Endothelial cell of umbilical vein (primary cell): ENCODE results near the gene IL22RA1. TPM values are rescaled to one million over a fixed set of nuclear protein-coding genes. Genes with fewer than 3 reads are reported as not detected.

ENCODE experiments used
- BruUV-seq: library from RNA; stranded (reverse); fragments of 400-500 nt; replicated peaks from 2 replicates; lab custom pipeline; 2021; lab: Mats Ljungman, UMichigan
- CTCF ChIA-PET: fragments of 300-600, 350-600 bp; sonication (Branson Sonifier 250); formaldehyde crosslinking; loops from one replicate; lab custom pipeline; 2021; ENCODE audit warnings: antibody characterized with exemption, inconsistent platforms; lab: Charles Lee
- POLR2A ChIA-PET: fragments of 300-600, 350-600 bp; sonication (Branson Sonifier 250); formaldehyde crosslinking; loops from one replicate; lab custom pipeline; 2021; ENCODE audit warnings: antibody characterized with exemption, inconsistent platforms; lab: Charles Lee
- DNase-seq: peaks from one replicate; pipeline ENCODE4 v3.0.0-alpha.2; 2011; ENCODE audit warnings: low read depth, low spot score
- FAIRE-seq: peaks from 2 replicates; lab custom pipeline; 2011; peaks lifted over from hg19 to GRCh38; lab: Jason Lieb, UNC
- H2AFZ ChIP-seq: 2 replicates; pipeline ENCODE4 v1.6.0; 2012; ENCODE audit warnings: low read depth, low read length, control low read depth, inconsistent platforms
- H3K27ac ChIP-seq: 2 replicates; pipeline ENCODE4 v1.5.1; 2011; ENCODE audit warnings: low read depth, mild to moderate bottlenecking, control low read depth, low read length, moderate library complexity; ENCODE audit not compliant: insufficient read depth
- H3K27me3 ChIP-seq, 2 experiments: 2 replicates each; pipeline versions ENCODE4 v1.6.0 to v1.6.1; 2011; ENCODE audit warnings: low read length in 2 of 2, mixed read lengths in 1 of 2; ENCODE audit not compliant: control insufficient read depth in 2 of 2, insufficient read depth in 2 of 2
- H3K36me3 ChIP-seq, 2 experiments: 2 replicates in 1 of 2; 3 replicates in 1 of 2; pipeline ENCODE4 v1.5.1; 2011; ENCODE audit warnings: low read length in 2 of 2, mild to moderate bottlenecking in 1 of 2, moderate library complexity in 1 of 2; ENCODE audit not compliant: control insufficient read depth in 2 of 2, insufficient read depth in 2 of 2; ENCODE audit errors: extremely low read depth in 1 of 2
- H3K4me1 ChIP-seq: 3 replicates; pipeline ENCODE4 v1.5.1; 2011; ENCODE audit warnings: mild to moderate bottlenecking, low read length; ENCODE audit not compliant: control insufficient read depth, insufficient read depth; ENCODE audit errors: extremely low read depth
- H3K4me2 ChIP-seq: 2 replicates; pipeline ENCODE4 v1.6.1; 2011; ENCODE audit warnings: low read length, control low read depth, mixed read lengths; ENCODE audit not compliant: insufficient read depth
- H3K4me3 ChIP-seq, 3 experiments: fragments of 200-600 bp in 1 of 3; sonication (generic), shearing (Covaris generic) in 1 of 3; replicated peaks in 1 of 3; 2 replicates each; pipeline ENCODE4 v1.5.1; 2011 to 2016; ENCODE audit warnings: control low read depth in 3 of 3, low read length in 3 of 3, mild to moderate bottlenecking in 2 of 3, inconsistent platforms in 1 of 3, low read depth in 1 of 3, moderate library complexity in 1 of 3; ENCODE audit not compliant: insufficient read depth in 1 of 3
- H3K79me2 ChIP-seq: 2 replicates; pipeline ENCODE4 v1.6.0; 2012; ENCODE audit warnings: low read length, inconsistent platforms; ENCODE audit not compliant: control insufficient read depth, insufficient read depth
- H3K9ac ChIP-seq: replicated peaks from 2 replicates; pipeline ENCODE3; 2011; ENCODE audit warnings: low read length, control low read depth; ENCODE audit not compliant: insufficient read depth; ENCODE audit errors: extremely low read depth
- H3K9me1 ChIP-seq: replicated peaks from 3 replicates; pipeline ENCODE4 v1.6.0; 2011; ENCODE audit warnings: mild to moderate bottlenecking, low read length; ENCODE audit not compliant: control insufficient read depth, insufficient read depth; ENCODE audit errors: extremely low read depth
- H3K9me3 ChIP-seq: replicated peaks from 2 replicates; pipeline ENCODE4 v1.5.1; 2012; ENCODE audit warnings: low read length, inconsistent platforms; ENCODE audit not compliant: control insufficient read depth, insufficient read depth
- H4K20me1 ChIP-seq: replicated peaks from 2 replicates; pipeline ENCODE3; 2011; ENCODE audit warnings: mild to moderate bottlenecking, low read length; ENCODE audit not compliant: control insufficient read depth, insufficient read depth; ENCODE audit errors: extremely low read depth
- EZH2 ChIP-seq: IDR thresholded peaks from 2 replicates; pipeline ENCODE4 v1.6.1; 2012; ENCODE audit warnings: borderline replicate concordance, low read depth, mild to moderate bottlenecking, moderate library complexity, low read length, inconsistent platforms; ENCODE audit not compliant: severe bottlenecking
- FOS ChIP-seq: IDR thresholded peaks from 2 replicates; pipeline ENCODE4 v1.6.1; 2011; ENCODE audit warnings: mild to moderate bottlenecking, low read length, moderate library complexity, borderline replicate concordance; ENCODE audit not compliant: insufficient read depth
- GATA2 ChIP-seq: IDR thresholded peaks from 2 replicates; pipeline ENCODE4 v1.7.0; 2011; ENCODE audit warnings: low read depth, mild to moderate bottlenecking, moderate library complexity, mixed read lengths, low read length; ENCODE audit not compliant: insufficient read length, insufficient read depth
- JUN ChIP-seq: IDR thresholded peaks from 2 replicates; pipeline ENCODE4 v1.6.1; 2011; ENCODE audit warnings: borderline replicate concordance, low read depth; ENCODE audit not compliant: insufficient read length, insufficient read depth
- MAX ChIP-seq: IDR thresholded peaks from 2 replicates; pipeline ENCODE4 v1.6.1; 2011; ENCODE audit not compliant: insufficient read depth, insufficient read length
- MYC ChIP-seq: IDR thresholded peaks from one replicate; pipeline ENCODE4 v1.6.1; 2011; ENCODE audit warnings: mild to moderate bottlenecking, low read depth, low read length
- POLR2A ChIP-seq: IDR thresholded peaks from 2 replicates; pipeline ENCODE4 v1.6.1; 2012; ENCODE audit warnings: low read depth, mild to moderate bottlenecking, control low read depth, low read length
- POLR2AphosphoS5 ChIP-seq: IDR thresholded peaks from 2 replicates; pipeline ENCODE4 v1.6.1; 2012; ENCODE audit warnings: low read depth, mild to moderate bottlenecking, control low read depth, low read length, moderate library complexity; ENCODE audit not compliant: insufficient read depth
- dilution Hi-C: fragments of 300-500 bp; cut with MboI; formaldehyde crosslinking; loops from one replicate; pipeline ENCODE4 v1.15.0; 2019; ENCODE audit warnings: low sequenced_read_pairs; ENCODE audit not compliant: extremely low pct_ligation_motif_present
- intact Hi-C: fragments of 100-400 bp; cut with micrococcal nuclease; formaldehyde crosslinking; loops from one replicate; pipeline ENCODE4 v1.10.0; 2022
- polyA plus RNA-seq, 4 experiments: library from polyadenylated mRNA; depleted of rRNA in 3 of 4; stranded (reverse) in 3 of 4; unstranded in 1 of 4; fragments of >200 nt; gene quantifications; 2 replicates each; pipeline versions ENCODE4 v1.2.1 to v1.2.3, GENCODE V29; 2011 to 2012; ENCODE audit warnings: missing spikeins in 1 of 4
- total RNA-seq: library from RNA; stranded (reverse); gene quantifications from 2 replicates; pipeline ENCODE4 v1.2.3, GENCODE V29; 2021
- TF ChIP-seq, protein P1 (sequence below), 2 donors: IDR thresholded peaks; 1 replicate in 1 of 2; 2 replicates in 1 of 2; pipeline ENCODE4 v1.5.1; 2011; ENCODE audit warnings: low read length in 2 of 2, mild to moderate bottlenecking in 2 of 2, moderate library complexity in 2 of 2, control low read depth in 1 of 2, inconsistent platforms in 1 of 2, low read depth in 1 of 2; ENCODE audit not compliant: insufficient read depth in 1 of 2; ENCODE audit errors: extremely low read depth in 1 of 2

IL22RA1 gene
- total and polyA plus RNA-seq, 2 donors (not counting 3 experiments of a cell fraction or from before 2014, with no cell fraction given): not detected

DNA sequence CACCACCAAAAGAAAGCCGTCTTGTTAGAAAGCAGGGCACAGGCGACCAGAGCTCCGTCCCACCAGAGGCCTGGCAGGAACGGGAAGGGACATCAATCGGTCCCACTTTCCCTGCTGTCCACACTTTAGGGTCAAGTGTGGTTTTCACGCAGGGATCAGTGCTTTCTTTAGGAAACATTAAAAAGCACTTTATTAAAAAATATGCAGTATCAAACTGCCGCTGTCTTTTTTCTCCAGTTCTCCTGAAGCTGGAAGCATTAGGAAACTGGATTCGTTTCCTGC is 43.7 kb upstream of the IL22RA1 start:
- no peak for TF ChIP-seq POLR2AphosphoS5
- TF ChIP-seq FOS: no peak
- TF ChIP-seq JUN: no peak
- TF ChIP-seq GATA2: no peak
- TF ChIP-seq, protein P1, sequence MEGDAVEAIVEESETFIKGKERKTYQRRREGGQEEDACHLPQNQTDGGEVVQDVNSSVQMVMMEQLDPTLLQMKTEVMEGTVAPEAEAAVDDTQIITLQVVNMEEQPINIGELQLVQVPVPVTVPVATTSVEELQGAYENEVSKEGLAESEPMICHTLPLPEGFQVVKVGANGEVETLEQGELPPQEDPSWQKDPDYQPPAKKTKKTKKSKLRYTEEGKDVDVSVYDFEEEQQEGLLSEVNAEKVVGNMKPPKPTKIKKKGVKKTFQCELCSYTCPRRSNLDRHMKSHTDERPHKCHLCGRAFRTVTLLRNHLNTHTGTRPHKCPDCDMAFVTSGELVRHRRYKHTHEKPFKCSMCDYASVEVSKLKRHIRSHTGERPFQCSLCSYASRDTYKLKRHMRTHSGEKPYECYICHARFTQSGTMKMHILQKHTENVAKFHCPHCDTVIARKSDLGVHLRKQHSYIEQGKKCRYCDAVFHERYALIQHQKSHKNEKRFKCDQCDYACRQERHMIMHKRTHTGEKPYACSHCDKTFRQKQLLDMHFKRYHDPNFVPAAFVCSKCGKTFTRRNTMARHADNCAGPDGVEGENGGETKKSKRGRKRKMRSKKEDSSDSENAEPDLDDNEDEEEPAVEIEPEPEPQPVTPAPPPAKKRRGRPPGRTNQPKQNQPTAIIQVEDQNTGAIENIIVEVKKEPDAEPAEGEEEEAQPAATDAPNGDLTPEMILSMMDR (IDR thresholded peaks at IDR 0.05; ENCODE audit: extremely low read depth in 1 of 2, insufficient read depth in 1 of 2, low read depth in 1 of 2, low read length in 2 of 2): no peak
- TF ChIP-seq POLR2A: no peak
- TF ChIP-seq MAX: no peak
- TF ChIP-seq EZH2: no peak
- no peak for TF ChIP-seq MYC
- no peaks in the 10 kb centered on the region for H3K9me1 ChIP-seq
- H3K79me2 ChIP-seq: no peaks in the 10 kb centered on the region
- H3K9ac ChIP-seq: no peak overlapping the region
- no peaks in the 10 kb centered on the region for H3K36me3 ChIP-seq
- CTCF ChIA-PET: interaction anchor here (0.6 to 7.6 kb wide), 3 partner anchors 13 to 206 kb away, joined by 3 to 77 read pairs (median 5); no protein-coding TSS in a partner anchor
- DNase-seq (no peak), FAIRE-seq (no peak)
- dilution Hi-C loops: no loop called here
- BruUV-seq: no TSS peak
- no peak overlapping the region for H3K4me2 ChIP-seq
- H3K9me3 ChIP-seq: no peaks in the 10 kb centered on the region
- H3K4me1 ChIP-seq: peaks cover 2% of the 10 kb centered on the region
- intact Hi-C loops: no loop called here
- peak overlapping the region; percentile 28 for H2AFZ ChIP-seq
- peak overlapping the region in 1 of 3 experiments; percentile 34 for H3K4me3 ChIP-seq
- no peak overlapping the region for H3K27ac ChIP-seq
- H3K27me3 ChIP-seq: peaks cover 13 to 14% of the 10 kb centered on the region in 2 experiments
- no peaks in the 10 kb centered on the region for H4K20me1 ChIP-seq
- POLR2A ChIA-PET: no interaction called here
